Fibroblast of pulmonary artery (primary cell): ENCODE results near the gene ADORA1.

Experiments
- DNase-seq: peaks from one replicate; pipeline ENCODE4 v3.0.0-alpha.2; 2010; ENCODE audit warnings: low read depth
- H3K4me3 ChIP-seq: replicated peaks from 2 replicates; pipeline ENCODE4 v1.5.1; 2011; ENCODE audit warnings: low read depth, mild to moderate bottlenecking, control low read depth, low read length, moderate library complexity
- TF ChIP-seq, protein P1 (sequence below): IDR thresholded peaks from 2 replicates; pipeline ENCODE4 v1.5.1; 2011; ENCODE audit warnings: mild to moderate bottlenecking, control low read depth, low read length, inconsistent platforms; ENCODE audit errors: missing control alignments

Gene ADORA1

GRCh38 chr1:203142124-203142523 is 14.6 kb downstream of the ADORA1 start:
- TF ChIP-seq, protein P1, sequence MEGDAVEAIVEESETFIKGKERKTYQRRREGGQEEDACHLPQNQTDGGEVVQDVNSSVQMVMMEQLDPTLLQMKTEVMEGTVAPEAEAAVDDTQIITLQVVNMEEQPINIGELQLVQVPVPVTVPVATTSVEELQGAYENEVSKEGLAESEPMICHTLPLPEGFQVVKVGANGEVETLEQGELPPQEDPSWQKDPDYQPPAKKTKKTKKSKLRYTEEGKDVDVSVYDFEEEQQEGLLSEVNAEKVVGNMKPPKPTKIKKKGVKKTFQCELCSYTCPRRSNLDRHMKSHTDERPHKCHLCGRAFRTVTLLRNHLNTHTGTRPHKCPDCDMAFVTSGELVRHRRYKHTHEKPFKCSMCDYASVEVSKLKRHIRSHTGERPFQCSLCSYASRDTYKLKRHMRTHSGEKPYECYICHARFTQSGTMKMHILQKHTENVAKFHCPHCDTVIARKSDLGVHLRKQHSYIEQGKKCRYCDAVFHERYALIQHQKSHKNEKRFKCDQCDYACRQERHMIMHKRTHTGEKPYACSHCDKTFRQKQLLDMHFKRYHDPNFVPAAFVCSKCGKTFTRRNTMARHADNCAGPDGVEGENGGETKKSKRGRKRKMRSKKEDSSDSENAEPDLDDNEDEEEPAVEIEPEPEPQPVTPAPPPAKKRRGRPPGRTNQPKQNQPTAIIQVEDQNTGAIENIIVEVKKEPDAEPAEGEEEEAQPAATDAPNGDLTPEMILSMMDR = no peak
- H3K4me3 ChIP-seq = no peak overlapping the region
- DNase-seq = no peak

DNA sequence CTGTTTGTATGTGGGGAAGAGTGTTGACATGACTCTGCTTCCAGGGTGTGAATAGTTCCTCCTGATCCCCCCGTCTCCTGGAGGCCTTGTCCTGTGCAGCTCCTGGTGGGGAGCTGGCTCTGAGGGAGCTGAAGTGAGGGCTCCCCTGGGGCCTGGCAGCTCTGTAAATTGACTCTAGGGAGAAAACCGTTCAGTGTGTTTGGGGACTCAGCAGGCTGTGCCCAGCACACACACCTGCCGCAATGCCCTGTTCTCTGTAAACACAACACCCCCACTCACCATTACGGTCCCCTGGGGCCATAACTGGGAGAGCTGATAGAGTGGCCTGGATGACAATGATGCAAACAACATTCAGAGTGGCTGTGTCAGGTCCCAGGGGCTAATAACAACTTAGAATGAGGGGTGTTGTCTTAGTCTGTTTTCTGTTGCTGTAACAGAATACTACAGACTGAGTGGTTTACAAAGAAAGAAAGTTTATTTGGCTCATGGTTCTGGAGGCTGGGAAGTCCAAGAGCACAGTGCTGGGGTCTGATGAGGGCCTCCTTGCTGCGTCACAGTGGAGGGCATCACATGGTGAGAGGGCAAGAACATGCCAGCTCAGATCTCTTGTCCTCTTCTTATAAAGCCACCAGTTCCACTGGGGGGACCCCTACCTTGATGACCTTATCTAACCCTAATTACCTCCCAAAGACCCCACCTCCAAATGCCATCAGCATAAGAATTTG is 15.3 kb downstream of the ADORA1 start:
- DNase-seq = no peak
- TF ChIP-seq, protein P1 = no peak

GRCh38 chr1:203143641-203144040 is 16.1 kb downstream of the ADORA1 start:
- no peak for DNase-seq
- TF ChIP-seq, protein P1 = no peak
- no peak overlapping the region for H3K4me3 ChIP-seq

More for the DNA sequence above, 15.3 kb downstream of the ADORA1 start:
- no peak overlapping the region for H3K4me3 ChIP-seq

DNA sequence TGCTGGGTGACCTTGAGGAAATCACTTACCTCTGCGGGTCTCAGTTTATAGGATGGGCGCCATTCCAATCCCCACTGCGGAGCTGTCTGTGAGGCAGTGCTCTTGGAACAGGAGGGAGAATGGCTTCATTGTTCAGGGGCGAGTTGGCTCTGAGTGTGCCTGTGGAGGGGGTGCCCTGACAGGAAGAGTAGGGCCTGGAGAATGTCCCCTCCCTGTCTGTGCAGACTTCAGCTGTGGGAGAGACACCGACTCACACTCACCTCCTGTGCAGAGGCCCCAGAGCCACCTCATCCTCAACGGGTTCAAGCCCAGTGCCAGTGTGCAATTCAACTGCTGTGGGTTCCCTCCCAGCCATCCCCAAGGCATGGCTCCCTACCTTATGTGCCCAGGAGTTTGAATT is 17.1 kb downstream of the ADORA1 start:
- peak; percentile 56 for DNase-seq
- H3K4me3 ChIP-seq = no peak overlapping the region
- TF ChIP-seq, protein P1 = no peak

GRCh38 chr1:203145321-203146041 is 18.0 kb downstream of the ADORA1 start:
- H3K4me3 ChIP-seq = no peak overlapping the region
- TF ChIP-seq, protein P1 = no peak
- DNase-seq = no peak

GRCh38 chr1:203146042-203146369 is 18.5 kb downstream of the ADORA1 start:
- H3K4me3 ChIP-seq = no peak overlapping the region
- DNase-seq = no peak
- TF ChIP-seq, protein P1 = no peak
